ENCODE measurements around the gene CFAP251.

CFAP251 gene

GRCh38 chr12:121949648-121950397, 31.4 kb downstream of the CFAP251 start:
- DNase-seq, result peak; percentile 87

GRCh38 chr12:121953117-121953692, 34.8 kb downstream of the CFAP251 start:
- DNase-seq, result no peak

- DNase-seq, result no peak
Measured at GRCh38 chr12:121953695-121954094, 35.3 kb downstream of the CFAP251 start.

GRCh38 chr12:121955258-121956237, 37.2 kb downstream of the CFAP251 start:
- peak; percentile 59 for DNase-seq

- no peak for DNase-seq
Measured at GRCh38 chr12:121957861-121958515, 39.6 kb downstream of the CFAP251 start.

- DNase-seq, result peak; percentile 51
Measured at GRCh38 chr12:121958541-121959240, 40.3 kb downstream of the CFAP251 start.

GRCh38 chr12:121960541-121960940, 42.1 kb downstream of the CFAP251 start:
- no peak for DNase-seq

GRCh38 chr12:121961195-121961879, 42.9 kb downstream of the CFAP251 start:
- no peak for DNase-seq

- DNase-seq, result no peak
Measured at GRCh38 chr12:121963341-121964018, 45.1 kb downstream of the CFAP251 start.

GRCh38 chr12:121964813-121965643, 46.6 kb downstream of the CFAP251 start:
- DNase-seq, result peak; percentile 73

GRCh38 chr12:121966959-121967358, 48.6 kb downstream of the CFAP251 start:
- DNase-seq, result no peak

- no peak for DNase-seq
Measured at GRCh38 chr12:121968876-121969275, 50.5 kb downstream of the CFAP251 start.

GRCh38 chr12:121969726-121970125, 51.3 kb downstream of the CFAP251 start:
- DNase-seq, result no peak

GRCh38 chr12:121970581-121971300, 52.3 kb downstream of the CFAP251 start:
- no peak for DNase-seq

GRCh38 chr12:121974026-121974985, 55.9 kb downstream of the CFAP251 start:
- DNase-seq, result no peak

- no peak for DNase-seq
Measured at GRCh38 chr12:121975021-121975420, 56.6 kb downstream of the CFAP251 start.

- no peak for DNase-seq
Measured at GRCh38 chr12:121976950-121977349, 58.6 kb downstream of the CFAP251 start.
